HCT116 (cell line): ENCODE measurements around the gene SLC19A3. TPM values are rescaled to one million over a fixed set of nuclear protein-coding genes. Genes with fewer than 3 reads are reported as not detected.

Experiments used
- ATAC-seq: fragments of 200-7000 bp; cut with Tn5 transposase; 2 replicates; pipeline ENCODE4 v1.9.1; 2020; ENCODE audit warnings: mild to moderate bottlenecking, moderate library complexity
- BruUV-seq: library from RNA; stranded (reverse); fragments of 400-500 nt; replicated peaks from 2 replicates; lab custom pipeline; 2021; lab: Mats Ljungman, UMichigan
- CTCF ChIA-PET: fragments of 300-600 bp; sonication (Branson Sonifier 250); formaldehyde crosslinking; loops from one replicate; lab custom pipeline; 2021; ENCODE audit warnings: antibody characterized with exemption; lab: Charles Lee
- POLR2A ChIA-PET: fragments of 300-600, 350-600 bp; sonication (Branson Sonifier 250); formaldehyde crosslinking; loops from one replicate; lab custom pipeline; 2021; ENCODE audit warnings: antibody characterized with exemption; lab: Charles Lee
- RAD21 ChIA-PET, 2 experiments: fragments of 300-600 bp; sonication (Branson Sonifier 250); formaldehyde crosslinking; loops; one replicate each; lab custom pipeline; 2023; ENCODE audit warnings: low total read pairs in 2 of 2; ENCODE audit not compliant: uncharacterized antibody in 2 of 2, unreplicated experiment in 2 of 2, low non-redundant PET in 1 of 2; lab: Charles Lee
- DNase-seq: peaks from one replicate; pipeline ENCODE4 v3.0.0-alpha.2; 2010; ENCODE audit warnings: low read depth, low spot score
- H2AFZ ChIP-seq: fragments of 200-600 bp; shearing (Covaris generic), sonication (generic); 2 replicates; pipeline ENCODE4 v1.6.1; 2017; ENCODE audit warnings: low read depth, mixed run types, mixed read lengths, antibody characterized with exemption, low read length; ENCODE audit not compliant: poor library complexity, severe bottlenecking
- H3K27ac ChIP-seq: 2 replicates; pipeline ENCODE4 v1.5.1; 2012; ENCODE audit warnings: low read depth, low read length
- H3K27me3 ChIP-seq: fragments of 200-600 bp; sonication (generic); 2 replicates; pipeline ENCODE4 v1.6.1; 2016; ENCODE audit warnings: mixed run types, low read length, mixed read lengths; ENCODE audit not compliant: insufficient read depth
- H3K36me3 ChIP-seq, 2 experiments: fragments of 200-500 bp in 1 of 2; fragments of 200-600 bp in 1 of 2; sonication (Bioruptor generic) in 1 of 2; sonication (generic) in 1 of 2; 2 replicates each; pipeline versions ENCODE4 v1.5.1 to v1.6.1; 2014 to 2016; ENCODE audit warnings: low read length in 2 of 2, inconsistent platforms in 1 of 2, mixed read lengths in 1 of 2, mixed run types in 1 of 2; ENCODE audit not compliant: insufficient read depth in 2 of 2, control insufficient read depth in 1 of 2
- H3K4me1 ChIP-seq, 2 experiments: fragments of 200-600 bp in 1 of 2; sonication (generic) in 1 of 2; 2 replicates each; pipeline versions ENCODE4 v1.5.1 to v1.6.1; 2012 to 2017; ENCODE audit warnings: low read length in 2 of 2, inconsistent platforms in 1 of 2, mild to moderate bottlenecking in 1 of 2, mixed read lengths in 1 of 2, mixed run types in 1 of 2, moderate library complexity in 1 of 2; ENCODE audit not compliant: insufficient read depth in 2 of 2, control insufficient read depth in 1 of 2
- H3K4me2 ChIP-seq: fragments of 200-600 bp; sonication (generic); 2 replicates; pipeline ENCODE4 v1.6.1; 2017; ENCODE audit warnings: mixed run types, low read length, mixed read lengths
- H3K4me3 ChIP-seq, 2 experiments: fragments of 200-600 bp in 1 of 2; sonication (generic) in 1 of 2; replicated peaks in 1 of 2; 2 replicates each; pipeline ENCODE4 v1.5.1; 2011 to 2016; ENCODE audit warnings: low read length in 2 of 2, control low read depth in 1 of 2, low read depth in 1 of 2, mild to moderate bottlenecking in 1 of 2, mixed read lengths in 1 of 2, mixed run types in 1 of 2
- H3K79me2 ChIP-seq: fragments of 200-600 bp; sonication (generic); 2 replicates; pipeline ENCODE4 v1.6.1; 2017; ENCODE audit warnings: mild to moderate bottlenecking, mixed run types, low read length, moderate library complexity, mixed read lengths; ENCODE audit not compliant: insufficient read depth
- H3K9ac ChIP-seq: fragments of 200-600 bp; sonication (generic); 2 replicates; pipeline ENCODE4 v1.6.1; 2016; ENCODE audit warnings: low read length, mixed read lengths
- H3K9me2 ChIP-seq: fragments of 200-600 bp; sonication (generic), shearing (Covaris generic); 2 replicates; pipeline ENCODE4 v1.6.1; 2017; ENCODE audit warnings: mixed run types, mild to moderate bottlenecking, moderate library complexity; ENCODE audit not compliant: insufficient read depth
- H3K9me3 ChIP-seq, 2 experiments: fragments of 200-500 bp in 1 of 2; fragments of 200-600 bp in 1 of 2; sonication (Bioruptor generic) in 1 of 2; sonication (generic) in 1 of 2; 2 replicates each; pipeline ENCODE4 v1.6.1; 2014 to 2017; ENCODE audit warnings: low read length in 2 of 2, mixed read lengths in 2 of 2, inconsistent platforms in 1 of 2, low read depth in 1 of 2, mild to moderate bottlenecking in 1 of 2, mixed run types in 1 of 2, moderate library complexity in 1 of 2; ENCODE audit not compliant: control insufficient read depth in 1 of 2, insufficient read depth in 1 of 2
- H4K20me1 ChIP-seq: fragments of 200-600 bp; sonication (generic), shearing (Covaris generic); 2 replicates; pipeline ENCODE4 v1.6.1; 2017; ENCODE audit warnings: mixed run types, mild to moderate bottlenecking, moderate library complexity; ENCODE audit not compliant: insufficient read depth
- CBX3 ChIP-seq: IDR thresholded peaks from 2 replicates; pipeline ENCODE4 v1.6.1; 2012; ENCODE audit warnings: low read depth
- CEBPB ChIP-seq: IDR thresholded peaks from 2 replicates; pipeline ENCODE4 v1.6.1; 2012; ENCODE audit warnings: low read depth
- ELF1 ChIP-seq: IDR thresholded peaks from 2 replicates; pipeline ENCODE4 v1.6.1; 2012; ENCODE audit warnings: low read depth, borderline replicate concordance
- EZH2 ChIP-seq: fragments of 200-600 bp; sonication (generic); IDR thresholded peaks from 2 replicates; pipeline ENCODE4 v1.6.1; 2017; ENCODE audit warnings: antibody characterized with exemption, mixed run types
- EZH2phosphoT487 ChIP-seq: fragments of 200-600 bp; IDR thresholded peaks from 2 replicates; pipeline ENCODE4 v1.6.1; 2018; ENCODE audit warnings: antibody characterized with exemption, borderline replicate concordance
- JUND ChIP-seq: IDR thresholded peaks from 2 replicates; pipeline ENCODE4 v1.6.1; 2012
- REST ChIP-seq: IDR thresholded peaks from 2 replicates; pipeline ENCODE4 v1.6.1; 2012; ENCODE audit warnings: low read depth
- ZFX ChIP-seq: fragments of 450-650 bp; IDR thresholded peaks from 2 replicates; pipeline ENCODE4 v1.6.1; 2017
- ZNF274 ChIP-seq: fragments of 200-500 bp; sonication (Bioruptor generic); IDR thresholded peaks from 2 replicates; pipeline ENCODE4 v1.6.1; 2014; ENCODE audit warnings: mild to moderate bottlenecking, low read depth, low read length, inconsistent platforms
- intact Hi-C: fragments of 100-400 bp; cut with micrococcal nuclease; formaldehyde crosslinking; loops from 2 replicates; pipeline ENCODE4 v1.10.0; 2022
- total RNA-seq: library from RNA; stranded (reverse); gene quantifications from one replicate; pipeline ENCODE4 v1.2.1, GENCODE V29; 2021; ENCODE audit not compliant: unreplicated experiment
- TF ChIP-seq, protein P1 (sequence below): IDR thresholded peaks from 2 replicates; pipeline ENCODE4 v1.6.1; 2011; ENCODE audit warnings: mild to moderate bottlenecking, low read length, moderate library complexity; ENCODE audit not compliant: insufficient replicate concordance; ENCODE audit errors: extremely low read depth

The SLC19A3 gene
- total RNA-seq, 1 experiment from 2014 or later, result not detected

GRCh38 chr2:227701556-227701955, 16.3 kb downstream of the SLC19A3 start:
- POLR2A ChIA-PET, result no interaction called here
- Histone ChIP-seq H3K9me3 (no peaks in the 10 kb centered on the region), H4K20me1 (no peaks in the 10 kb centered on the region), H3K4me2 (no peak overlapping the region), H2AFZ (no peak overlapping the region), H3K4me1 (no peaks in the 10 kb centered on the region), H3K79me2 (no peaks in the 10 kb centered on the region), H3K4me3 (no peak overlapping the region), H3K27me3 (no peaks in the 10 kb centered on the region), H3K9me2 (no peaks in the 10 kb centered on the region), H3K36me3 (no peaks in the 10 kb centered on the region), H3K9ac (no peak overlapping the region), H3K27ac (no peak overlapping the region)
- TF ChIP-seq CBX3, result no peak
- TF ChIP-seq EZH2phosphoT487, result no peak
- TF ChIP-seq REST, result no peak
- TF ChIP-seq ELF1, result no peak
- ATAC-seq (no peak), DNase-seq (no peak)
- intact Hi-C loops, result no loop called here
- CTCF ChIA-PET, result no interaction called here
- no TSS peak for BruUV-seq
- RAD21 ChIA-PET, result no interaction called here

DNA sequence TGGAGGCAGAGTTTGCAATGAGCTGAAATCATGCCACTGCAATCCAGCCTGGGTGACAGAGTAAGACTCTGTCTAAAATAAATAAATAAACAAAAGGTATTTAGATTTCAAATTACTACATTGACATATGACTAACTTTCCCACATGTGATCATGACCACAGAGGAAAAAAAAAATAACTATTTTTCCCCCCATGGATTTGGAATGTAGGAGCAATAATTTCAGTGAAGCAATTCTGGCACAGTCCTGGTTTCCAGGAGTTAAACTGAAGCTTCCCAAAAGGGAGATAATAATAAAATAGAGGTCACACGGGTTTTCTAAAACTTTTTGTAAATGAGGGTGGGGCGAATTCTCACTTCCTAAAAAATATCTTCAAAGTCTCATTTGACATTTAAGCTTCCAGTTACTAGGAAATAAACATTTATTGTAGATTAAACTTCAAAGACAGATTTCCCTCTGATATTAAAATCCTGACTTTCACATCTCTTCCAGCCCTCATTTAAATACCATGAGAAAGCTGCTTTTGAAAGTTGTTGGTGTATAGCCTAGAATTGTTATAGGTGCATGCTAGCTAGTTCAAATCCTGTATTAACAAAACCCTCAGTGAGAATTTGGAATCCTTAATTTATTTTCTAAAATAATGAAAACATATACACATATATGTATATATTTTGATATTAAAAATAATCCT, 20.7 kb downstream of the SLC19A3 start:
- H3K36me3 ChIP-seq, result no peaks in the 10 kb centered on the region
- intact Hi-C loops, result no loop called here
- no peak overlapping the region for H3K4me2 ChIP-seq
- H3K4me1 ChIP-seq, result no peaks in the 10 kb centered on the region
- DNase-seq (no peak), ATAC-seq (no peak)
- H3K27me3 ChIP-seq, result 0 out of 2 replicates have a peak, but pooled peaks cover 4% of the 10 kb centered on the region
- ChIA-PET CTCF (no interaction called here), RAD21 (no interaction called here), POLR2A (no interaction called here)
- no TSS peak for BruUV-seq
- H3K27ac ChIP-seq, result no peak overlapping the region
- H3K9me3 ChIP-seq, result no peaks in the 10 kb centered on the region
- no peaks in the 10 kb centered on the region for H3K79me2 ChIP-seq
- H4K20me1 ChIP-seq, result no peaks in the 10 kb centered on the region
- no peak overlapping the region for H3K4me3 ChIP-seq
- H3K9ac ChIP-seq, result no peak overlapping the region
- TF ChIP-seq EZH2 (no peak), ZFX (no peak), ZNF274 (no peak), EZH2phosphoT487 (no peak), JUND (no peak), CEBPB (no peak)
- TF ChIP-seq, protein P1, sequence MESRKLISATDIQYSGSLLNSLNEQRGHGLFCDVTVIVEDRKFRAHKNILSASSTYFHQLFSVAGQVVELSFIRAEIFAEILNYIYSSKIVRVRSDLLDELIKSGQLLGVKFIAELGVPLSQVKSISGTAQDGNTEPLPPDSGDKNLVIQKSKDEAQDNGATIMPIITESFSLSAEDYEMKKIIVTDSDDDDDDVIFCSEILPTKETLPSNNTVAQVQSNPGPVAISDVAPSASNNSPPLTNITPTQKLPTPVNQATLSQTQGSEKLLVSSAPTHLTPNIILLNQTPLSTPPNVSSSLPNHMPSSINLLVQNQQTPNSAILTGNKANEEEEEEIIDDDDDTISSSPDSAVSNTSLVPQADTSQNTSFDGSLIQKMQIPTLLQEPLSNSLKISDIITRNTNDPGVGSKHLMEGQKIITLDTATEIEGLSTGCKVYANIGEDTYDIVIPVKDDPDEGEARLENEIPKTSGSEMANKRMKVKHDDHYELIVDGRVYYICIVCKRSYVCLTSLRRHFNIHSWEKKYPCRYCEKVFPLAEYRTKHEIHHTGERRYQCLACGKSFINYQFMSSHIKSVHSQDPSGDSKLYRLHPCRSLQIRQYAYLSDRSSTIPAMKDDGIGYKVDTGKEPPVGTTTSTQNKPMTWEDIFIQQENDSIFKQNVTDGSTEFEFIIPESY, result no peak
- H2AFZ ChIP-seq, result no peak overlapping the region
- 0 out of 2 replicates have a peak, but pooled peaks cover 2% of the 10 kb centered on the region for H3K9me2 ChIP-seq
